ENCODE data around the gene LSM14A.
A peak's percentile ranks its signal among the peaks of the same experiment; 100 is the strongest.
"Not testable (repeated sequence)": the region's sequence is repeated elsewhere in the genome, so short reads cannot be mapped to it uniquely, and the experiment has no call there.

The LSM14A gene

GRCh38 chr19:34158966-34159365 is 13.3 kb upstream of the LSM14A start:
- not testable (repeated sequence) for DNase-seq (ENCODE audit: low read depth in 2 of 2)

DNA sequence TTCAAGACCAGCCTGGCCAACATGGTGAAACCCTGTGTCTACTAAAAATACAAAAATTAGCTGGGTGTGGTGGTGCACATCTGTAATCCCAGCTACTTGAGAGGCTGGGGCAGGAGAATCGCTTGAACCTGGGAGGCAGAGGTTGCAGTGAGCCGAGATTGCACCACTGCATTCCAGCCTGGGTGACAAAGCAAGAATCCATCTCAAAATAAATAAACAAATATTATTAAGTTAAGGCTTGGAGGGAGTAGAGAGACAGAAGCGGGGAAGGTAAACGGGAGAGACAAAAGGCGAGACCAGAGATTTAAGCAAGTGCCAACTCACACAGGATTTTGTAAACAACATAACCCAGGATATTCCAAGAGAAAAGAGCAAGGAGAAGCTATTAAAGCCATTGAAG is 12.8 kb upstream of the LSM14A start:
- not testable (repeated sequence) for DNase-seq (ENCODE audit: low read depth in 2 of 2)

- DNase-seq (ENCODE audit: low read depth in 2 of 2) = not testable (repeated sequence)
Observed at GRCh38 chr19:34161902-34162301, 10.4 kb upstream of the LSM14A start.

DNA sequence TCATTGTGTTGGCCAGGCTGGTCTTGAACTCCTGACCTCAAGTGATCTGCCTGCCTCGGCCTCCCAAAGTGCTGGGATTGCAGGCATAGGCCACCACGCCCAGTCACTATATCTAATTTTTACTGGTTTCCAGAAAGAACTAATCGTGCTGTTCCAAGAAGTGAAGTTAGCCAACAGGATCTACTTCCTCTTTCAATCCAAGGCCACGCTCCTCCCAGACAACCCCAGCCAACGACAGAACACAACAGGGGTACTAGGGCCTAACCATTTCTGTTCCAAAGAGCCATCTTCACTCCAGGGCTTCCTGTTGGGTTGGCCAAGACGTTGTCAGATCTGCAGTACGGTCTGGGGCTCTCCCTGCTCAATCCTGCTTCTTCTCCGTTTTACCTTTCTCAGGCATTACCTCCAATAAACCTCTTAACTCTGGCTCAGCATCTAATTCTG is 7.0 kb upstream of the LSM14A start:
- no peak for DNase-seq (ENCODE audit: low read depth in 2 of 2)

DNA sequence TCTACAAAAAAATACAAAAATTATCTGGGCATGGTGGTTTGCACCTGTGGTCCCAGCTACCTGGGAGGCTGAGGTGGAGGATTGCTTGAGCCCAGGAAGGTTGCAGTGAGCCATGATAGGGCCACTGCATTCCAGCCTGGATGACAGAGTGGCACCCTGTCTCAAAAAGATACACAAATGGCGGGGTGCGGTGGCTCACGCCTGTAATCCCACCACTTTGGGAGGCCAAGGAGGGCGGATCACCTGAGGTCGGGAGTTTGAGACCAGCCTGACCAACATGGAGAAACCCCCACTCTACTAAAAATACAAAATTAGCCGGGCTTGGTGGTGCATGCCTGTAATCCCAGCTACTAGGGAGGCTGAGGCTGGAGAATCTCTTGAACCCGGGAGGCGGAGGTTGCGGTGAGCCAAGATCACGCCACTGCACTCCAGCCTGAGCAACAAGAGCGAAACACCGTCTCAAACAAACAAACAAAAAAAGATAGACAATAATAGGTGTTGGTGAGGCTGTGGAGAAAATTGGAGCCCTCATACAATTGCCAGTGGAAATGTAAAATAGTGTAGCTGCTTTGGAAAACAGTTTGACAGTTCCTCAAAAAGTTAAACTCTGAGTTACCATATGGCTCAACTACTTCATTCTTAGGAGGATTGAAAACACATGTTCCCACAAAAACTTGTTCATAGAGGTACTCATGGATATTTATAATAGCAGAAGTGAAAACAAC is 2.7 kb upstream of the LSM14A start:
- not testable (repeated sequence) for DNase-seq (ENCODE audit: low read depth in 2 of 2)

GRCh38 chr19:34171539-34171876 is 796 bp upstream of the LSM14A start:
- DNase-seq (ENCODE audit: low read depth in 2 of 2) = peak; percentile 46 to 48

DNA sequence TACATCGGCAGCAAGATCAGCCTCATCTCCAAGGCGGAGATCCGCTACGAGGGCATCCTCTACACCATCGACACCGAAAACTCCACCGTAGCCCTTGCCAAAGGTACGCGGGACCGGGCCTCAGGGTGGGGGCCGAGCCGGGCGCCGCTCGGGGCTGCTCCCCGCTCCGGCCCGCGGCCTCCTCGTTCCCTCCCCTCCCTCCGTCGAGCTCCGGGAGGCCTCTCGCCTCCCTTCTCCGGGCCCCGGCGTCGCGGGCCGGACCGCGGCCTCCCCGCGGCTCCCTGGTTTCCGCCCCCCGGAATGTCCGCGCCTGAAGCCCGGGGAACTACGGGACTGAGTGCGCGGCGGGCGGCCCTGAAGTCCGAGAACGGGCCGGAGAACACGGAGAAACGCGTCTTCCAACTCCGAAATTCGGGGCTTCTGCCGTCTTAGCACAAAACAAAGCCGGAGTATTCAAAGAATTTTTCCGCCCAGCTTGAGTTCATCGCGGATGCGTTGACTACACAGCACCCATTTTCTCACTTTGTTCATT is 423 bp downstream of the LSM14A start:
- no peak for DNase-seq (ENCODE audit: low read depth in 2 of 2)

GRCh38 chr19:34173193-34173956 is 1.1 kb downstream of the LSM14A start:
- no peak for DNase-seq (ENCODE audit: low read depth in 2 of 2)

GRCh38 chr19:34175173-34175572 is 2.9 kb downstream of the LSM14A start:
- not testable (repeated sequence) for DNase-seq (ENCODE audit: low read depth in 2 of 2)

DNA sequence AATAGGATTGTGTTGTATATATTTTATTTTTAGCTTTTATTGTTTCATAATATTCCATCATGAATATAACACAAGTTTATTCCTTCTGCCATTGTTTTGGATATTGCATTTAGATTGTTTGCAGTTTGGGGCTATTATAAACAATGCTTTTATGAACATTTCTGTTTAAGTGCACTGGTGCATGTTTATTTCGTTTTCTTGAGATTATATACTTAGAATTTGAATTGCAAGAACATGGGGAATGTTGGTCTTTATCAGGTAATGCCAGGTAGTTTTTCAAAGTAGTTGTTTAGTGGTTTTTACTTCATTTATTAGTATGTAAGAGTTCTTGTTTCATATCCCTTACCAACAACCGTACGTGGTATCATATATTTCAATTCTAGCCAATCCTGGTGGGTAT is 4.3 kb downstream of the LSM14A start:
- DNase-seq (ENCODE audit: low read depth in 2 of 2) = no peak

DNA sequence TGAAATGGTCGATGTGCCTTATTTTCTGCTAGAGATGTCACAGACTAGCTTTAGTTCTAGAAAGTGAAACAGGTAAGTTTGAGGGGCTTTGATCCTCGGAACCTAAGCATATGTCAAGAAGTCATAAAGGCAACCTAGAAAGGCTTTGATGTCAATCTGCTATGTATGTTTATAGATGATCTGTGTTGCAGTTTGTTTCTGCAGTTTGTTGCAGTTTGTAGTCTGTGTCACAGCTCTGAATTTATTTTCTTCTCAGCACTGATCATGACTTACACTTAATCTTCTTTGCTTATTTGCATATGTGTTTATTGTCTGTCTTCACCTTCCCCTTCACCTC is 5.9 kb downstream of the LSM14A start:
- DNase-seq (ENCODE audit: low read depth in 2 of 2) = no peak

- no peak for DNase-seq (ENCODE audit: low read depth in 2 of 2)
Observed at GRCh38 chr19:34179066-34179465, 6.8 kb downstream of the LSM14A start.

- no peak for DNase-seq (ENCODE audit: low read depth in 2 of 2)
Observed at GRCh38 chr19:34180273-34180672, 8.0 kb downstream of the LSM14A start.

GRCh38 chr19:34180709-34181108 is 8.4 kb downstream of the LSM14A start:
- DNase-seq (ENCODE audit: low read depth in 2 of 2) = no peak

- DNase-seq (ENCODE audit: low read depth in 2 of 2) = no peak
Observed at GRCh38 chr19:34181111-34181864, 9.0 kb downstream of the LSM14A start.

DNA sequence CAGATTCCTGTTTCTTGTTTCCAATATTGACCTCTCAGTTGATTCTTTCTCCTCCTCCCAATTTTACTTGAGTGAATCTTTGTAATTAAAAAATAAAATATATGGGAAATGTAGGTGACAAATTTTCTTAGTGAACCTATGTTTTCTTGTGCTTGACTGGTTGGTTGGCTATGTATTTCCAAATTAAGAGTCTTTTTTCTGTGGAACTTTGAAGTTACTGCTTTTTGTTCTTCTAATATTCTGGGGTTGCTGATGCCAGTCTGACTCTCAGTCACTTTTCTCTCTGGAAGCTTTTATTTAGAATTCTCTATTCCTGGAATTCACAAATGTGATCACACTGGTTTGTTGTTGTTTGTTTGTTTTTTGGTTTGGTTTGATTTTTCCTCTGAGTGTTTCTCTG is 9.8 kb downstream of the LSM14A start:
- DNase-seq (ENCODE audit: low read depth in 2 of 2) = no peak

DNA sequence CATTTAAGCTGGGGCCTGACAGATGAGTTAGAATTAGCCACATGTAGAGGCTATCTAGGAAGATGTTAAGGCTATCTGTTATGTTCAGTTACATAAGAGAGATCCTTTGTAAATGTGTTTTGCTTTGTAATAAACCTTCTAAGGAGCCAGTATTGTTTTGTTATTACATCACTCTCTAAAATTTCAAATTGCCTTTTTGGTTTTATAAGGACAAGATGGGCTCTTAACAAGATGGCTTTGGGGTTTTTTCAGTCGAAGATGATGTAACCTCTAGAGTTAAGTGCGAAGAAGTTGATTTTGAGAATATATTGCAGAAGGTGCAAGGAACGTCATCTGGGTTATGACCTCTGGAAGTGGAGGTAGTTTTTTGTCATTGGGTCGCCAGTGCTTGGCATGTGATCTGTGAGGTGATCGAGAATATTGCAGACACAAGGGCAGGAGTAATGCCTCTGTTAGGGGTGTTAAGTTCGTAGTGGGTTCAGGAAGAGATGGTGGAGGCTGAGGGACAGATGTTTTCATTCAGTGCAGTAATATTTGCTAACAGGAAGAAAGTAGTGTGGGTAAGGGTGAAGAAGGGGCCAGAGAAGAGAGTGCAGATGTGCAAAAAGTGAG is 12.7 kb downstream of the LSM14A start:
- no peak for DNase-seq (ENCODE audit: low read depth in 2 of 2)

- no peak for DNase-seq (ENCODE audit: low read depth in 2 of 2)
Observed at GRCh38 chr19:34186205-34186604, 13.9 kb downstream of the LSM14A start.

DNA sequence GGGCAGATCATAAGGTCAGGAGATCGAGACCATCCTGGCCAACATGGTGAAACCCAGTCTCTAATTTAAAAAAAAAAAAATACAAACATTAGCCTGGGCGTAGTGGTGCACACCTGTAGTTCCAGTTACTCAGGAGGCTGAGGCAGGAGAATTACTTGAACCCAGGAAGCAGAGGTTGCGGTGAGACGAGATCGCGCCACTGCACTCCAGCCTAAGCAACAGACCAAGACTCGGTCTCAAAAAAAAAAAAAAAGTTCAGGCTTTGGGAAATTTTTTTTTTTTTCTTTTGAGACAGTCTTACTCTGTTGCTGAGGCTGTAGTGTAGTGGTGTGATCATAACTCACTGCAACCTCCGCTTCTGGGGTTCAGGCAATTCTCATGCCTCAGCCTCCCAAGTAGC is 14.7 kb downstream of the LSM14A start:
- DNase-seq (ENCODE audit: low read depth in 2 of 2) = no peak

- DNase-seq (ENCODE audit: low read depth in 2 of 2) = no peak
Observed at GRCh38 chr19:34188408-34188807, 16.1 kb downstream of the LSM14A start.

DNA sequence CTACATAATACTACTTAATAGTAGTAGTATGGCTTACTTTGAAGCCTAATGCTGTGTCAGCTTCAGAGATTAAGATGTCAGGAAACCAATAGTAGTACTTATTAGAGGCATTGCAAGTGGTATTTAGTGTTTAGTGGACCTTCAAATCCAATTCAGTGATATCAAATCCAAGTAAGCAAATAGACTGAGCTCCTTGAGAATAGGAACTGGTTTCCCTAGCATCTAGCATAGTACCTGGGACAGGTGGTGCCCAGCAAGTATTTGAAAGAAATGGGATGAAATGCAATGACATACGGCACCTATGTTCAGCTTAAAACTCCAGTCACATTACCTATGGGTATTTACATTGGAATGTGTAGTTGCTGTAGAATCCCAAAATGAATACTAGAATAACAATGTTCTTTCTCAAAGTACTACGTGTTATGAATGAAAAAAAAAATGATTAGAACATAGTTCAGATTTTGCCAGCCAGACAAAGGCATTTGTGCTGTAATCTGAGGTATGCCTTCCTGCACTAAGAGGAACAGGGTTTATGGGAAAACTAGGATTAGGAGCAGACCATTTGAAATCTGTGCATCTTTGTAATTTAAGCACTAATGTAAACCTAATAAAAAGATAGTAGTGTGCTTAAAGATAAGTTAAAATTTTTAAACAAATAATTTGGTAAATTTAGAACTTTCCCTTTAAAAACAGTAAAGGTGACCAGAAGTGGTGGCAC is 17.1 kb downstream of the LSM14A start:
- no peak for DNase-seq (ENCODE audit: low read depth in 2 of 2)
